ENCODE measurements around the gene SGIP1.
"Not testable (repeated sequence)": the region's sequence is repeated elsewhere in the genome, so short reads cannot be mapped to it uniquely, and the experiment has no call there.

Gene SGIP1

DNA sequence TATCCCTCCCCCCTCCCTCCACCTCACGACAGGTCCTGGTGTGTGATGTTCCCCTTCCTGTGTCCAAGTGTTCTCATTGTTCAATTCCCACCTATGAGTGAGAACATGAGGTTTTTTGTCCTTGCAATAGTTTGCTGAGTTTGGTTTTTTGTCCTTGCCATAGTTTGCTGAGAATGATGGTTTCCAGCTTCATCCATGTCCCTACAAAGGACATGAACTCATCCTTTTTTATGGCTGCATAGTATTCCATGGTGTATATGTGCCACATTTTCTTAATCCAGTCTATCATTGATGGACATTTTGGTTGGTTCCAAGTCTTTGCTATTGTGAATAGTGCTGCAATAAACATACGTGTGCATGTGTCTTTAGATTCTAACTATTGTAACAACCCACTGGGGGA lies 261.9 kb downstream of the SGIP1 start:
- H3K4me3 ChIP-seq (ENCODE audit: low read depth, low read length) = not testable (repeated sequence)

All from iPS-11a (cell line).